G401.6 (cell line): ENCODE results near the gene THBS2.
"Not testable (repeated sequence)": the region's sequence is repeated elsewhere in the genome, so short reads cannot be mapped to it uniquely, and the experiment has no call there.

Experiments
- FAIRE-seq: peaks from 2 replicates; lab custom pipeline; 2012; peaks lifted over from hg19 to GRCh38; lab: Jason Lieb, UNC

THBS2 gene

DNA sequence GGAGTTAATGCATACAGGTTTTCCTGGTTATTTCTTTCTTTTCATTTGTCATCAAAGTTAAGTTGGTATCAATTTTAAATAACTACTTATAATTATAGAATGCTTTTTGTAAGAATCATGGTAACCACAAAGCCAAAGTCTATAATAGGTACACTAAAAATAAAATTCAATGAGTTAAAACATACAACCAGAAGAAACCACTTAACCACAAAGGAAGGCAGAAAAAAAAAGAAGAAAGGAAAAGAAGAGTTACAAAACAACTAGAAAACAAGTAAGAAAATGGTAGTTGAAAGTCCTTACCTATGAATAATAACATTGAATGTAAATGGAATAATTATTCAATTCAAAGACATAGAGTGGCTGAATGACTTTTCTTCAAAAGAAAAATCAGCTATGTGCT is 45.6 kb downstream of the THBS2 start:
- FAIRE-seq = peak; percentile 62

DNA sequence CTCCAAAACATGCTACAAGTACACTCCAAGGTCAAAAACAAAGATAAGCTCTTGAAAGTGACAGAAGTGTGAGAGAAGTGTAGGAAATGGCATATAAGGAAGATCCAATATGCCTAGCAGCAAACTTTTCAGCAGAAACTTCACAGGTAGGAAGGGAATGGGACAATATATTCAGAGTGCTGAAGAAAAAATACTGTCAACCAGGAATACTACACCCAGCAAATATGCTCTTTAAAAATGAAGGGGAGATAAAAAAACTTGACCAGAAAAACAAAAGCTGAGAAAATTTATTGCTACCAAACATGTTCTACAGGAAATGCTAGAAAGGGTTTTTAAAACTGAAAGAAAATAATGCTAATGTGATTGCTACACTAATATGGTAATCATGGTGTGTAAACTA is 46.2 kb downstream of the THBS2 start:
- FAIRE-seq = no peak

DNA sequence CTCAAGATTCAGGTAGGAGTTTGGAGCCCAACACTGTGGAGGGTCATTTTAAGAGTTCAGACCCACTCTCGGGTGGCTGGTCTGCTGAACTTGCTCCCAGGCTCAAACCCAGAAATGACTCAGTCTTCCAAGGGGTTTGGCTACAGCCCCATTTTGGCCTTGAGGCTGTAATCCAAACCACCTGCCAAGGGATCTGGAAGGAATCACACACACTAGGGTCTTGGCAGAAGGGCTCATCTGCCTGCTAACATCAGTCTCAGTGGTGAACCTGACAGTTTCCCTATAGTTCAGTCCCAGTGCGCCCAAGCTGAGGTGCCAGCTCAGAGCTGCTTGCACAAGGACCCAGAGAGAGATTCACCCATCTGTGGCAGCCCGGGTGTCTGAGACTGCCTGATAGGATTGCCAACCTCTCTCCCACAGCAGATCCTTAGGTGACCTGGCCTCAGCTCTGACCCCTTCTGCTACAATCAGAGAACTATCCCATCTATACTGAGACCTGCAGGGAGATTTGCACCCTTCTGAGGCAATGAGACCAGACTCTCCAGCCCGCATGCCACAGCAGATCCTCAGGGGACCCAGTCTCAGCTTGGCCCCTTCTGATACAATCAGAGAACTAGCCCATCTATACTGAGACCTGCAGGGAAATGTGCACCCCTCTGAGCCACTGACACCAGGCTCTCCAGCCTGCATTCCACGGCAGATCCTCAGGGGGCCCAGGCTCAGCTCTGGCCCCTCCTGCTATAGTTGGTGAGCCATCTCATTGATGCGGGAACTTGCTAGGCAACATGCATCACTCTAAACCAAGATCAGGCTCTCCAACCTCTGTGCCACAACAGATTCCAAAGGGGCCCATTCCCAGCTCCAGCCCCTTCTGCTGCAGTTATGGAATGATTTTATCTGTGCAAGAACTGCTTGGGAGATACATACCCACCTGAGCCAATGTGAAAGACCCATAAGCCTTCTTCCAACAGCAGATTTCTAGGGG is 48.2 kb downstream of the THBS2 start:
- FAIRE-seq = no peak

DNA sequence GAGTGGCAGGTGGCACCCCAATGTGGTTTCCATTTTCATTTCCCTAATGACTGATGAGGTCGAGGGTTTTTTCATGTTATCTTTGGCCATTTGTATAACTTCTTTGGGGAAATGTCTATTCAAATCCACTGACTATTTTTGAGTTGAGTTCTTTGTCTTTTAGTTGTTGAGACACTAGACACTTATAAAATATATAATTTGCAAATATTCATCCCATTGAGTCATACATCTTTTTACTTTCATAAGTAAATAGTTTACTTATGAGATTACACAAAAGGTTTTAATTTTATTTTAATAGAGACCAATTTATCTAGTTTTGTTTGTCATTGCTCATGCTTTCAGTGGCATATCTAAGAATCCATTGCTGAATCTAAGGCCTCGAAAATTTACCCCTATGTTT is 49.5 kb downstream of the THBS2 start:
- FAIRE-seq = no peak

DNA sequence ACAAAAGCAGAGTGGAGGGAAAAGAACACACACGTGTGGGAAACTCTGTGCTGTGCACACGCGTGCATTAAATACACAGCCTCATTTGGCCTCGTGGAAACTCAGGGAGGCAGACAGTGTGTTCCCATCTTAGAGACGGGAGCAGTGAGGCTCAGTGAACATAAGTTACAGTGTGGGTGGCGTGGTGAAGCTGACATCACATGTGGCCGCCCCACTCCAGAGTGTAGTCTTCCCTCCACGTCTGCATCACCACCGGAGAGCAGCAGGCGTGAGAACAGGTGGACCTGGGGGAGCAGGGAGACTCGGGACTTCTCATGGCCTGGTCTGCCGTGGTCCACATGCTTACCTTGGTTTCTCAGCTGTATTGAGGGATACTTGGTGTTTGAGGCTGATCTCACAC is 51.7 kb downstream of the THBS2 start:
- no peak for FAIRE-seq

DNA sequence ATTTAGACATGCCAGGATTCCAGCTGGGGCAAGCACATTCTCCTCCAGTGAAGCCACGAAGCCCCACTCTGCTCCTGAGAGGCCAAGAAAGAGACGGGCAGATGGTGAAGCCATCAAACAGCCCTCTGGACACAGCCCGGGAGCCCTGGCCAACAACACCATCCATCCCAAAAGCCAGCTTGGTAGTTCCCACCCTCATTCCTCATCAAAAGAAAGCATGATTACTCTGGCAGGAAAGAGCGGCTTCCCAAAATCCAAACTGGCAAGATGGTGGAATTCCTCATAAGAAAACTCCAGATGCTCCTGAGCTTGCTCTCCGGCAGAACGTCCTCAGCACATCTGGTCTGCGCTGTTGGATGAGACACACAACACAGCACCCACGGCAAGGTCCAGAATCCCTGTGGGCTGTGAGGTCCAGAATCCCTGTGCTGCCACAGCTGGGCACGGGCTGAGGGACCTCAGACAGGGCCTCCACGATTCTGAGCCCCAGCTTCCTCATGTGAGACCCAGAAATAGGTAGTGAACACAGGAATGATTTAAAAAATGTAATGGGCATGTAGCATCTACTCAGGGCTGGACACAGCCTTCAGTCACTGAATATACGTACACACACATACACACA is 52.6 kb downstream of the THBS2 start:
- no peak for FAIRE-seq

DNA sequence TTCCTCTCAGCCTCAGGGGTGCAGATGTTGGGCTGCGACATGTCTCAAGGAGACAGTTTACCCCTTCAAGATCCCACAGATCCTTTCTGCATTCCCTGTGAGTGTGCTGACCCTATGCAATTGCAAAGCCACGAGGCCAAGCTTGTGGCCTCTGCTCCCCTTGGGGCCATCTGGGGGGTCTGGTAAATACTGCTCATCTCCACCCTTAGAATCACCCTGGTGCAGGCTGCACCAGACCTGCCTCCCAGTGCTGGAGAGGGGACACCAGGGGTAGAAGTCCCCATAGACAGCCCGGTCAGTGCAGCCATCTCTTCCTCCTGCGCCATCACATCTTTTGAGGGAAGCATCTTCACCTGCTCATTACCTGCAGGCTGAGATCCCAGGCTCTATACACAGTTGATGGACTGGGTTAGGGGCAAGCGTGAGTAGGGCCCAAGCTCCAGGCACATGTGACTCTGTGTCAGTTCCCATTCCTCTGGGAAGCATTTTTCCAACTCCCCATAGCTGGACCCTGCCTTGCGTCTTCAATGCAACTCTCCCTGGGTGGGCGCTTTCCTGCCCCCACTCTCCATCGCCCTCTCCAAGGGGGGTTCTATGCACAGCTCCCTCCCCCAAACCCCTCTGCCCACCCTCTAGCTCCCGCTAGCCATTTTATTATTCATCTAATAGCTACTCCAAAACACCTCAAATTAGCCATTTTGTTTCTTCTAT is 53.9 kb downstream of the THBS2 start:
- FAIRE-seq = no peak

DNA sequence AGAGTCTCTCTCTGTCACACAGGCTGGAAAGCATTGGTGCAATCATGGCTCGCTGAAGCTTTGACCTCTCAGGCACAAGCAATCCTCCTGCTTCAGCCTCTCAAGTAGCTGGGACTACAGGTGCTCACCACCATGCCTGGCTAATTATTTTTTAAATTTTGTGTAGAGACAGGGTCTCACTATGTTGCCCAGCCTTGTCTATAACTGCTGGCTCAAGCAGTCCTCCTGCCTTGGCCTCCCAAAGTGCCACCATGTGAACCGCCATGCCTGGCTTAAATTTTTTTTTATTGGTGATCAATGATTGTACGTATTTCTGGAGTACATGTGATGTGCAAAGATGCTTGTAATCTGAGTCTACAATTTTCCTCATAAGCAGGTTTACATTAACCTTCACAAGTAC is 54.8 kb downstream of the THBS2 start:
- no peak for FAIRE-seq

DNA sequence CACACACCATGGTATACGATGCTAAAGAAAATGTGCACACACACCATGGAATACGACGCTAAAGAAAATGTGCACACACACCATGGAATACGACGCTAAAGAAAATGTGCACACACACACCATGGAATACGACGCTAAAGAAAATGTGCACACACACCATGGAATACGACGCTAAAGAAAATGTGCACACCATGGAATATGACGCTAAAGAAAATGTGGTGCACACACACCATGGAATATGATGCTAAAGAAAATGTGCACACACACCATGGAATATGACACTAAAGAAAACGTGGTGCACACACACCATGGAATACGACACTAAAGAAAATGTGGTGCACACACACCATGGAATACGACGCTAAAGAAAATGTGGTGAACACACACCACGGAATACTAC is 55.7 kb downstream of the THBS2 start:
- FAIRE-seq = not testable (repeated sequence)

DNA sequence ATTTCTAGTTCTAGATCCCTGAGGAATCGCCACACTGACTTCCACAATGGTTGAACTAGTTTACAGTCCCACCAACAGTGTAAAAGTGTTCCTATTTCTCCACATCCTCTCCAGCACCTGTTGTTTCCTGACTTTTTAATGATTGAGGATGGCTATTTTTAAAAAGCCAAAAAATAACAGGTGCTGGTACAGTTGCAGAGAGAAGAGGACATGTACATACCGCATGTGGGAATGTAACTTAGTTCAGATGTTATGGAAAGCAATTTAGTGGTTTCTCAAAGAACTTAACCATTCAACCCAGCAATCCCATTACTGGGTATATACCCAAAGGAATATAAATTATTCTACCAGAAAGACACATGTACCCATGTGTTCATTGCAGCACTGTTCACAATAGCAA is 57.4 kb downstream of the THBS2 start:
- not testable (repeated sequence) for FAIRE-seq

DNA sequence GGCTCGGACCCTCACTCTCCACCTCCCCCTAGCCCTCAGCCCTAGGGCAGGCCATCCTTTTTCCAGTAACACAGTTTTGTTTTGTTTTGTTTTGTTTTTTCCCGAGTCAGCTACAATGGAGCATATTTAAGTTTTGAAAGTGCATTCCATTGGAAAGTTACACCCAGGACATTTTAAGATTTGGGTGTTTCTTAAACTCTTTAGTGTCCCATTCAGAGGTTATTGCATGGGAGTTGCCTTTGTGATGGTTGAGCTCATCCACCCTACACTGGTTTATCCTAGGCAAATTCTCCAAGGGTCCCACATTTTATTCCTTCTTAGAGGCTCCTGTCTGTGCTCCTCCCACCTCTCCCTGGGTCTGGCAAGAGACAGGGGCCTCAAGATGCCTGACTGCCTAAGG is 58.9 kb downstream of the THBS2 start:
- no peak for FAIRE-seq

DNA sequence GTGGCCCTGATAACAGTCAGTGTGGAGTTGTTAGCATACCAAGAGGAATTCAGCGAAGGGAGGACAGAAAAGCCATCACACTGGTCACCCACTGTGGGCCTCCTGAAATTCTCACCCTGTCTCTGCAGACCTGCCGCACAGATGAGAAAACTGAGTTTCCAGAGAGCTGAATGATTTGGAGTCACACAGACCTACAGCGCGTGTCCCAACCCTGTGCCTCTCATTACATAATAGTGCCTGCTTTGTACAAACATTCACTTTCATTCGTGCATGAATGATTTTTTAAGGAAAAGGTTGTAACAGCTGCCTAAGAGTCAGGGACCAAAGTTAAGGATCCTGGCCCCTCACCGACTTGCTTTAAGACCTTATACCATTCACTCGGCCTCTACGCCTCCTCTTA is 62.7 kb downstream of the THBS2 start:
- FAIRE-seq = no peak

DNA sequence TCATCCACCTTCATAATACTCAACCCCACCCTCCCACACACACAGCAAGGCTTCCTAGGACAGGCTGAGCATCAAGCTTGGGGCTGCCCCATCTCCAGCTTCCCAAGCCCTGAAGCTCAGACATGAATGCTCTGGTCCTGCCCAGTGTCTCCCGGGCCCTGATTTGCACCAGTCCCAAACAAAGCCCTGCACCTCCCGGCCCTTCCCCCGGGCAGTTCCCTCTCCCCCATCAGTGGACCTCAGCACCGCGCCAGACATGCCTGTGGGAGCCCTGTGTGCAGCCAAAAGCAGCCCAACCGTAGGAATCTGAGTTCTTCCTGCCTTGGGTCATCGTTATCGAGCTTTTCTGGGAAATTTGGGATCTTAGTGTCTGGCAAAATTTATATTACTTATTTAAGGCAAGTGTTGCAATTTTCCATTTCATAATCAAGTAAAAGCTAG is 63.5 kb downstream of the THBS2 start:
- no peak for FAIRE-seq

DNA sequence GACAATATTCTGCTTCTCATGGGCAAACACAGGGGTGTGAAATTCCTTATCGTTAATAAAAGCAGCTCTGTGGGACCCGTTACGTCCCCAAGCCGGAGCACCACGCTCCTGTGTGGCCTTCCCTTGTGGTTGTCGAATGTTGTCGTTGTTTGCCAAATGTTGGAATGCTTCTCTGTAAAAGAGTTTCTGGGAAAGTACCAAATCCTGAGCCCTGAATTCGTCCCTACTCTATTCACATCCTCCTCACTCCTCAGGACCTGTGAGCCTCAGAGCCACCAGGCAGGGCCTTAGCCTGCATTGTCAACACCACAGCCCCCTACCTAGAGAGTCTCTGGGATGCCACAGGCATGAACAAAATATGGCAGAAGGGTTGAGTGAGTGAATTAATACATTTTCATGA is 64.0 kb downstream of the THBS2 start:
- FAIRE-seq = no peak

DNA sequence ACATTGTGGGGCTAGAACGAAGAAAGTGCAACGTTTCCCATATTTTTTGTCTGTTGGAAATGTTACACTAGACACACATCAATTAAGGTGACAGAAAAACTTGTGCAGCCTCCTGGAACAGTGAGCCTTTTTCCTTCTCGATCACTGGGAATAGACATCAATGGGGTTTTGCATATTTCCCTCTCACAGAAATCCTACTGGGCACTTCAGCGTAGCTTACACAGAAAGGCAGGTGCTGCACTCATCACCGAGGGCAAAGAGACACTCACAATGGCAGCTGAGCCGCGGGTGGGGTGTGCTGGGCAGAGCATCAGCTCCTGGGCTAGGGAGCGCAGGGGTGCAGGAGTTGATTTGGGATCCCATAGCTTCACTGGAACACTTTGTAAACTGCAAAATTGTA is 64.5 kb downstream of the THBS2 start:
- FAIRE-seq = no peak

DNA sequence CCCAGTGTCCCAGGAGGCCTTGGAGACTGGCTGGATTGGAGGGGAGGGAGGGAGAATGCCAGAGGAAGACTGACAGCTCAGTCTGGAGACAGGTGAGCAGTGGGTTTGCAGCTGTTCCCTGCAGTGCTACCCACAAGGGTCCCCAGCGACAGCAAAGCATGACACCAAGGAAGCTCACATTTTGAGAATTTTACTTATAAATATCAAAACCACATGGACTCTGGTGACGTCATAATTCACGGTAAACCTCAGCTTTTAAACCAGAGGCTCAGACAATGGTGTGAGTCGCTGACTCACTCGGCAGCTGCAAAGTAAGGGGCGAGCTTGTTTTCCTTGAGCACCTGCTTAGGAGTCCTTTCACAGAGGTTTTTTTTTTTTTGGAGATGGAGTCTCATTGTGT is 65.2 kb downstream of the THBS2 start:
- FAIRE-seq = no peak

DNA sequence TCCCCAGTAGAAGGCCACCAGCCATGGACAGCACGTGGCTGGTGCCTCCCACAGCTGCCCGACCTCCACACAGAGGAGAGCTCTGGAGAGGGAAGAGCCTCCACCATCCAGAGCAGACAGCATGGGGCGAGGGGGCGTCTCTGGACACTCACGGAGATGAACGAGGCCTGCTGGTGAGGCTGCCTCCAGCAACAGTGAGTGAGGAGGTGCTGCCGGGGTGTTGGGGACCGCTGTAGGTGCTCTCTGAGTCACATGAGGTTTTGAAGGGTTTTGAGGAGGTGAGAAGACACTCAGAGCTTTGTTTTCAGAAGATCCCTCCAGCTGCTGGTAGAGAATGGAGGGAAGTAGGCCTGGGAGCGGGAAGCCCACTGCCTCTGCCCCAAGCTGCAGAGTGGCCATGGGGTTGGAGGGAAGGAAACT is 65.6 kb downstream of the THBS2 start:
- no peak for FAIRE-seq

DNA sequence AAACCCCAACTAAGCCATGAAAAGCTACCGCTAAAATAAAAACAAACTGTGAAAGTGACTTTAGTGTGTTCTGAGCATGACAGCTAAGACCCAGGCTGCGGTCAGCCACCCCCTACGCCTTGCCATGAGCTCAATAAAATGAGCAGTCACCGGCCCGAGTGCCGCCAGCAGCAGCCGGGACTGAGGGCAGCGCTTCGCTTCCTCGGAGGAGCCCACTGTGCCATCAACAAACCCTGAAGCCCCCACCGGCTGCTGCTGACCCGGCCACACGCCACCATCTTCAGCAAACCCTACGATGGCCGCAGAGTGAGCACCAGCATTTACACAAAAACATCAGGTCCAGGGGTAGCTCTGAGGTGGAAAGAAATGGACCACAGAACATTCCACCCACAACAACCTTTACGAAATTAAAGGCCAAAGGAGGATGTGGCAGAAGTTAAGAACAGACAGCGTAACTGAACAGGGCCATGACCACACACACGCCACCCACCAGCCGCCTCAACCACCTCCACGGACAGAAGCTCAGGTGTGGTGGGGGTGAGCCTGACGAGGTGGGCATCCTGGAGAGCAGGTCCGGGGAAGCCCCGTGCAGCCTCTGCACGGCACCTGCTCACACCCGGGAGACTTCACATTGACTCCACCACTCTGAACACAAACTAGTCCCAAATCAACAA is 67.0 kb downstream of the THBS2 start:
- no peak for FAIRE-seq

DNA sequence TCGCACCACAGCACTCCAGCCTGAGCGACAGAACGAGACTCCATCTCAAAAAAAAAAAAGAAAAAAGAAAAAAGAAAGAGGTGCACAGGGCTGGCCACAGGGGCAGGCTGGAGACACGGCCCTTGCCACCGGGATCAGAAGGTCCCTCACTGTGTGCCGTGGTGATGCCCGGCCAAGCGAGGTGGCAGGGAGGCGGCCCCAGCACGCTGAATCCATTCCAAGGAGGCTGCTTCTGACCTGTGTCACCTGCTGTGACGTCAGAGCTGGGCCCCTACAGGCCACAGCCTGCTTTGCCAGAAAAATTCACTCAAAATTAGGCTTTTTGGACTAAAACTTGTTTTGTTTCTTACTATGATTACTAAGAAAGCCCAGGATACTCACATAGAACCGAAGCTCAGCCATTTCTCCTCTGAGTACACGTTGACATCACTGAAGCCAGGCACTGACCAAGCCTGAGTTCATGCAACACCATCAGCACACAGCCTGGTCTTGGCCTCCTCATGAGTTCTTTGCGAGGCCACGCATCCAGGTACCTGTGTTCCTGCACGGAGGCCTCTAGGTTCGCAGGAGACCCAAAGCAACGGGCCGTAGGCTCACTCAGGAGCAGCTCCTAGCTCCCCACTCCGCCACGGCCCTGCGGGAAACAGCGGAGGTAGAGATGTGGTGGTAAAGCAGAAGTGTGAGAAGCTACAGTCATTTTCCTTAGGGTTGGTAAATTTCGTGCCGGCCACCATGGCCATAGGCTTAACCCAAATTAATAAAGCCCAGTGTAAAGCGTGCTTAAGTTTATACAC is 67.8 kb downstream of the THBS2 start:
- no peak for FAIRE-seq

DNA sequence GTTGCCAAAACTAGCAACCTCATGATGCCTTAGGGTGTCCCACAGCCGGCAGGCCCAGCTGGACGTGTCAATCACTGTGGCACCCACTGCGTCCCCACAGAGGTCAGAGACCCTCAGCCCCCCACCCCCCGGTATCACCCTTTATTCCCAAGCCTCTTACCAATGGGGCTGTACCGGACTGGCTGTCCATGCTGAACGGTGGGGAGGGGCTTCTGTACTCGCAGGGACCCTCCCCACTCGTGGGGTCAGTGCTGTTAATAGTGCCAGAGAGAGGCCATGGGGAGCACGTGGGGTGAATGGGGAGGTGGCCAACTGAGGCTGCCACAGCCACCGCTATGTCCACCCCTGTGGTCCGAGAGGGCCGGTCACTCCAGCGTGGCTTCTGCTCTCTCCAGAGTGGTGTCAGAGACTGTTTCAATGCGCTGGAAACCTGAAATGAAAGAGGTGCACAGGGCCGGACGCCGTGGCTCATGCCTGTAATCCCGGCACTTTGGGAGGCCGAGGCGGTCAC is 68.6 kb downstream of the THBS2 start:
- FAIRE-seq = no peak

DNA sequence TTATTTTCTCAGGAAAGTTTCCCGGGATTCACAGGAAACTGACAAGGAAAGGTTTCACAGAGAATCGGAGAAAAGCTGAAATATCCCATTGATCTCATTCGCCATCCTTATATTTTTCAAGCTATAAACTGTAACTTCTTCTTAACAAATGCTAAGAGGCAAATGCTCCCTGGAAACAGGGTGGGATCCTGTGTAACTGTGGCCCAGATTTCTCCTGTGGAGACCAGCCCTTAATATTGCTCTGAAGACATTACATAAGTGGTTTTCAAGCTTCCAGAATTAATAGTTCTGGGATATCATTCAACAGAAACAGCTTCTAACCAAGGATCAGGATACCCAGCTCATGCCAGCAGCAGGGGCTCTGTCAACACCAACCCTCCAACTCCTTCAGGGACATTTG is 69.2 kb downstream of the THBS2 start:
- no peak for FAIRE-seq
